Measurements from ENCODE around the gene C6orf118. TPM values are rescaled to one million over a fixed set of nuclear protein-coding genes. Genes with fewer than 3 reads are reported as not detected.
A peak's percentile ranks its signal among the peaks of the same experiment; 100 is the strongest.

C6orf118 gene
- total RNA-seq, 6 experiments from 2014 or later: not detected

- 77% methylated on average over 2 of the region's 5 CpGs for WGBS (ENCODE audit: insufficient coverage, low coverage, low lambda C conversion rate, missing lambda C conversion rate)
- ATAC-seq (no peak), DNase-seq (no peak)
- no peaks in the 10 kb centered on the region for H3K9me3 ChIP-seq
- H3K4me3 ChIP-seq: no peak overlapping the region
- H3K27ac ChIP-seq: no peak overlapping the region
- no peak for TF ChIP-seq POLR2A (IDR thresholded peaks at IDR 0.05)
- no peak for TF ChIP-seq CTCF (IDR thresholded peaks at IDR 0.05)
- H3K36me3 ChIP-seq: no peaks in the 10 kb centered on the region
- intact Hi-C loops (cut with DNase I): no loop called here
- H3K4me1 ChIP-seq: no peaks in the 10 kb centered on the region
- H3K27me3 ChIP-seq: no peaks in the 10 kb centered on the region
Measured at GRCh38 chr6:165266191-165266590, 43.2 kb downstream of the C6orf118 start.

DNA sequence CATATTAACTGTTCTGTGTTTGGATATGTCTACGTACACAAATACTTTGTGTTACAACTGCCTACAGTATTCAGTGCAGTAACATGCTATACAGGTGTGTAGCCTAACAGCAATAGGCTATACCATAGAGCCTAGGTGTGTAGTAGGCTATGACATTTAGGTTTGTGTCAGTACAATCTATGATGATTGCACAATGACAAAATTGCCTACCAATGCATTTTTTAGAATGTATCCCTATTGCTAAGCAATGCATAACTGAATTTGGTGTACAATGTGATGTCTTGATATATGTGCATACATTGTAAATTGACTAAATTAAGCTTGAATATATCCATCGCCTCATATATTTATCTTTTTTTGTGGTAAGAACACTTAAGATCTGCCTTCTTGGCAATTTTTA is 48.9 kb downstream of the C6orf118 start:
- no peak overlapping the region for H3K27ac ChIP-seq

GRCh38 chr6:165249808-165250207 is 59.6 kb downstream of the C6orf118 start:
- ATAC-seq (no peak), DNase-seq (no peak)
- intact Hi-C loops (cut with DNase I): no loop called here
- H3K4me1 ChIP-seq: no peaks in the 10 kb centered on the region
- H3K9me3 ChIP-seq: no peaks in the 10 kb centered on the region
- H3K4me3 ChIP-seq: no peak overlapping the region
- no peak overlapping the region for H3K27ac ChIP-seq
- no peaks in the 10 kb centered on the region for H3K27me3 ChIP-seq
- WGBS (ENCODE audit: insufficient coverage, low coverage, low lambda C conversion rate, missing lambda C conversion rate): 18% methylated on average over 1 of the region's 3 CpGs
- no peak for TF ChIP-seq POLR2A (IDR thresholded peaks at IDR 0.05)
- no peak for TF ChIP-seq CTCF (IDR thresholded peaks at IDR 0.05)
- H3K36me3 ChIP-seq: no peaks in the 10 kb centered on the region

More for the DNA sequence above, 48.9 kb downstream of the C6orf118 start:
- ATAC-seq (no peak), DNase-seq (no peak)
- Histone ChIP-seq H3K4me1 (no peaks in the 10 kb centered on the region), H3K27me3 (no peaks in the 10 kb centered on the region), H3K4me3 (no peak overlapping the region), H3K9me3 (no peaks in the 10 kb centered on the region), H3K36me3 (no peaks in the 10 kb centered on the region)
- intact Hi-C loops (cut with DNase I): no loop called here
- 35% methylated on average over 2 of the region's 2 CpGs for WGBS (ENCODE audit: insufficient coverage, low coverage, low lambda C conversion rate, missing lambda C conversion rate)
- TF ChIP-seq CTCF (IDR thresholded peaks at IDR 0.05) (no peak), POLR2A (IDR thresholded peaks at IDR 0.05) (no peak)

DNA sequence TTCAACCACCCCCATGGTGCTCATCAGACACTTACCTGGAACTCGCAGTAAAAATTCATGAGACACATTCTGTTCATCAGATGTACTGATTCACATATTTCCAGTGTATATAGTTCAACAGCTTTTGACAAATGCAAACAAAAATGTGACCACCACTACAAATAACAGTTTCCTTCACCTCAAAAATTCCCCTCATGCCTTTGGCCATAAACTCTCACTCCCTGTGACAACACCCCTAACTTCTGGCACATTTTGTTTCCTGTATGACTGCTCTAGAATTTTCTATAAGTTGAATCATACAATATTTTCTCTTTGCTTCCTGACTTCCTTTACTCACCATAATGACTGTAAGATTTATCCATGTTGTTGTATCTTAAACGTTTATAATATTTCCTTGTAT is 63.7 kb downstream of the C6orf118 start:
- no peaks in the 10 kb centered on the region for H3K36me3 ChIP-seq
- no peaks in the 10 kb centered on the region for H3K27me3 ChIP-seq
- H3K9me3 ChIP-seq: no peaks in the 10 kb centered on the region
- H3K4me3 ChIP-seq: no peak overlapping the region
- no peak for DNase-seq
- H3K4me1 ChIP-seq: no peaks in the 10 kb centered on the region
- no peak overlapping the region for H3K27ac ChIP-seq
- no peak for ATAC-seq
- intact Hi-C loops (cut with DNase I): no loop called here
- no peak for TF ChIP-seq POLR2A (IDR thresholded peaks at IDR 0.05)
- no peak for TF ChIP-seq CTCF (IDR thresholded peaks at IDR 0.05)
- 43% methylated on average over 2 of the region's 2 CpGs for WGBS (ENCODE audit: insufficient coverage, low coverage, low lambda C conversion rate, missing lambda C conversion rate)

DNA sequence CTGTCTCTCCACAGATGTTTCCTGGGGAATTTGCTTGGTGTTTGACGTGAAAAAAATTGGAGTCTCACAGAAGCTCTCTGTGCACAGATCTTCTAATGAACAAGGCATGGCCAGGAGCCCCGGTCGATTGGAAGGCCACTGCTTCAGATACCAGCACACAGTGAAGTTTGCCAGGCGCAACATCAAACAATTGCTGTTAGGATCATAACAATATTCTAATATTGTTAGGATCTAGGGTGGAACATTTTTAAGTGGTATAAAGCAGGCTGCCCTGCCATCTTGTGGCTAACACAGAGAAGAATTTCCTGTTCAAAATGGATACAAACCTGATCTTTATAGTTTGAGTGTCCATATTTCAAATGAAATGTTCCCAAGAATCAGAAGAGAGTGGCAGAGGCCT is 64.1 kb downstream of the C6orf118 start:
- TF ChIP-seq POLR2A (IDR thresholded peaks at IDR 0.05) (no peak), CTCF (IDR thresholded peaks at IDR 0.05) (peak in 3 of 4 donors; percentile 15 to 20 (median 17))
- Histone ChIP-seq H3K36me3 (no peaks in the 10 kb centered on the region), H3K27me3 (no peaks in the 10 kb centered on the region), H3K27ac (no peak overlapping the region), H3K4me3 (no peak overlapping the region), H3K4me1 (no peaks in the 10 kb centered on the region), H3K9me3 (no peaks in the 10 kb centered on the region)
- intact Hi-C loops (cut with DNase I): no loop called here
- DNase-seq (no peak), ATAC-seq (peak in 1 of 4 donors; percentile 32)
- WGBS (ENCODE audit: insufficient coverage, low coverage, low lambda C conversion rate, missing lambda C conversion rate): 39% methylated on average over 3 of the region's 4 CpGs

Data from right lobe of liver (tissue), 6 donors.